ENCODE data around the gene PEBP1.
"Not testable (repeated sequence)": the region's sequence is repeated elsewhere in the genome, so short reads cannot be mapped to it uniquely, and the experiment has no call there.

PEBP1 gene

GRCh38 chr12:118120579-118121363 is 15.2 kb upstream of the PEBP1 start:
- peak overlapping the region; percentile 33; the same call in 1 of the 2 replicates for H3K27ac ChIP-seq
- TF ChIP-seq ZFX (IDR thresholded peaks at IDR 0.05; ENCODE audit: borderline replicate concordance): no peak
- TF ChIP-seq, protein P1, sequence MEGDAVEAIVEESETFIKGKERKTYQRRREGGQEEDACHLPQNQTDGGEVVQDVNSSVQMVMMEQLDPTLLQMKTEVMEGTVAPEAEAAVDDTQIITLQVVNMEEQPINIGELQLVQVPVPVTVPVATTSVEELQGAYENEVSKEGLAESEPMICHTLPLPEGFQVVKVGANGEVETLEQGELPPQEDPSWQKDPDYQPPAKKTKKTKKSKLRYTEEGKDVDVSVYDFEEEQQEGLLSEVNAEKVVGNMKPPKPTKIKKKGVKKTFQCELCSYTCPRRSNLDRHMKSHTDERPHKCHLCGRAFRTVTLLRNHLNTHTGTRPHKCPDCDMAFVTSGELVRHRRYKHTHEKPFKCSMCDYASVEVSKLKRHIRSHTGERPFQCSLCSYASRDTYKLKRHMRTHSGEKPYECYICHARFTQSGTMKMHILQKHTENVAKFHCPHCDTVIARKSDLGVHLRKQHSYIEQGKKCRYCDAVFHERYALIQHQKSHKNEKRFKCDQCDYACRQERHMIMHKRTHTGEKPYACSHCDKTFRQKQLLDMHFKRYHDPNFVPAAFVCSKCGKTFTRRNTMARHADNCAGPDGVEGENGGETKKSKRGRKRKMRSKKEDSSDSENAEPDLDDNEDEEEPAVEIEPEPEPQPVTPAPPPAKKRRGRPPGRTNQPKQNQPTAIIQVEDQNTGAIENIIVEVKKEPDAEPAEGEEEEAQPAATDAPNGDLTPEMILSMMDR (IDR thresholded peaks at IDR 0.05): peak; percentile 92

GRCh38 chr12:118122264-118122663 is 13.7 kb upstream of the PEBP1 start:
- no peak overlapping the region for H3K27ac ChIP-seq
- no peak for TF ChIP-seq ZFX (IDR thresholded peaks at IDR 0.05; ENCODE audit: borderline replicate concordance)
- TF ChIP-seq, protein P1 (IDR thresholded peaks at IDR 0.05): no peak

- H3K27ac ChIP-seq: peak overlapping the region; percentile 62
- TF ChIP-seq, protein P1 (IDR thresholded peaks at IDR 0.05): no peak
- no peak for TF ChIP-seq ZFX (IDR thresholded peaks at IDR 0.05; ENCODE audit: borderline replicate concordance)
These were observed 11.5 kb upstream of the PEBP1 start for GRCh38 chr12:118124333-118124874.

- peak overlapping the region; percentile 62; the same call in 1 of the 2 replicates for H3K27ac ChIP-seq
- TF ChIP-seq, protein P1 (IDR thresholded peaks at IDR 0.05): no peak
- TF ChIP-seq ZFX (IDR thresholded peaks at IDR 0.05; ENCODE audit: borderline replicate concordance): no peak
These were observed 10.2 kb upstream of the PEBP1 start for GRCh38 chr12:118125743-118126118.

GRCh38 chr12:118126119-118126757 is 9.7 kb upstream of the PEBP1 start:
- H3K27ac ChIP-seq: peak overlapping the region; percentile 28
- TF ChIP-seq, protein P1 (IDR thresholded peaks at IDR 0.05): no peak
- no peak for TF ChIP-seq ZFX (IDR thresholded peaks at IDR 0.05; ENCODE audit: borderline replicate concordance)

DNA sequence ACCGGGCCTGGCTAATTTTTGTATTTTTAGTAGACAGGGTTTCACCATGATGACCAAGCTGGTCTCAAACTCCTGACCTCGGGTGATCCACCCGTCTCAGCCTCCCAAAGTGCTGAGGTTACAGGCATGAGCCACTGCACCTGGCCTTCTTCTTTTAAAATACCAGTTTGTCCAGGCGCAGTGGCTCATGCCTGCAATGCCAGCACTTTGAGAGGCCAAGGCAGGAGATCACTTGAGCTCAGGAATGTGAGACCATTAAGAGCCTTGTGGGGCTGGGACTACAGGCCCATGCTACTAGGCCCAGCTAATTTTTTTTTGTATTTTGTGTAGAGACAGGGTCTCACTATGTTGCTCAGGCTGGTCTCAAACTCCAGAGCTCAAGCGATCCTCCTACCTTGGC is 8.1 kb upstream of the PEBP1 start:
- TF ChIP-seq, protein P1 (IDR thresholded peaks at IDR 0.05): no peak
- TF ChIP-seq ZFX (IDR thresholded peaks at IDR 0.05; ENCODE audit: borderline replicate concordance): no peak
- H3K27ac ChIP-seq: no peak overlapping the region

GRCh38 chr12:118129436-118129835 is 6.5 kb upstream of the PEBP1 start:
- not testable (repeated sequence) for H3K27ac ChIP-seq
